HG02588 (cell line): ENCODE data around the gene APBB1IP.

Experiments
- ATAC-seq: cut with Tn5 transposase; IDR thresholded peaks from one replicate; pipeline ENCODE4 v1.9.1; 2021; ENCODE audit warnings: mild to moderate bottlenecking, moderate library complexity; ENCODE audit not compliant: unreplicated experiment

Gene APBB1IP

DNA sequence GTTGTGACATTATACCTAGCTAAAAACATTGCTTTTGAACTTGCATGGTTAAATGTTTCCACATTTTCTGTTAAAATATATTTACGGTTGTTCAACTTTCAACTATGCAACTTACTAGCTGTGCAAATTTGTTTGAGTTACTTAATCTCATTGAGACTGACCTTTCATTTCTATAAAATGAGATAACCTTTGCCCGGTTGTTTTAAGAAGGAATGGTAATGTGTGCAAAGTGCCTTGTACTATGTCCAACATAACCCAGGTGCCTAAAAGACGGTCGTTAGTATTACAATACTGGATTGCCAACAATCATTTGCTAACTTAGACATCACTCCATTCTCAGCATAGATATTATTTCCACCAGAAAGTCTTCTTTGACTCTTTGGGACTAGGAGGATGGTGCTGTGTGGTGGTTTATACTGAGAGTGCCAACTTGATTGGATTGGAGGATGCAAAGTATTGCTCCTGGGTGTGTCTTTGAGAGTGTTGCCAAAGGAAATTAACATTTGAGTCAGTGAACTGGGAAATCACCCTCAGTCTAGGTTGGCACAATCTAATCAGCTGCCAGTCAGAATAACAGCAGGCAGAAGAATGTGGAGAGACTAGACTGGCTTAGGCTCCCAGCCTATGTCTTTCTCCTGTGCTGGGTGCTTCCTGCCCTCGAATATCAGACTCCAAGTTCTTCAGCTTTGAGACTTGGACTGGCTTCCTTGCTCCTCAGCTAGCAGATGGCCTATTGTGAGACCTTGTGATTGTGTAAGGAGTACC is 174.2 kb downstream of the APBB1IP start:
- ATAC-seq = no peak
